ENCODE measurements around the gene C2orf42.
"Not testable (repeated sequence)": the region's sequence is repeated elsewhere in the genome, so short reads cannot be mapped to it uniquely, and the experiment has no call there.

Gene C2orf42

DNA sequence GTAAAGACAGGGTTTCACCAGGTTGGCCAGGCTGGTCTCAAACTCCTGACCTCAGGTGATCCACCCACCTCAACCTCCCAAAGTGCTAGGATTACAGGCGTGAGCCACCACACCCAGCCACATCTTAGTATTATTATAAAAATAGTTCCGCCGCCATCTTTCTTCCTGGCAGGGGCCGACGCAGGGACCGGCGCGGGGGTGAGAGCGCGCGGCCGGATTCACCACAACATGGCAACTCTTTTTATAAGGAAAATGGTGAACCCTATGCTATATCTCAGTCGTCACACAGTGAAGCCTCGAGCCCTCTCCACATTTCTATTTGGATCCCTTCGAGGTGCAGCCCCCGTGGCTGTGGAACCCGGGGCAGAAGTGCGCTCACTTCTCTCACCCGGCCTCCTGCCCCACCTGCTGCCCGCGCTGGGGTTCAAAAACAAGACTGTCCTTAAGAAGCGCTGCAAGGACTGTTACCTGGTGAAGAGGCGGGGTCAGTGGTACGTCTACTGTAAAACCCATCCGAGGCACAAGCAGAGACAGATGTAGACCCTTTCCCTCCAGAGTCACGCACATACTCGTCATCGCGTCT is 88.4 kb downstream of the C2orf42 start:
- not testable (repeated sequence) for DNase-seq

DNA sequence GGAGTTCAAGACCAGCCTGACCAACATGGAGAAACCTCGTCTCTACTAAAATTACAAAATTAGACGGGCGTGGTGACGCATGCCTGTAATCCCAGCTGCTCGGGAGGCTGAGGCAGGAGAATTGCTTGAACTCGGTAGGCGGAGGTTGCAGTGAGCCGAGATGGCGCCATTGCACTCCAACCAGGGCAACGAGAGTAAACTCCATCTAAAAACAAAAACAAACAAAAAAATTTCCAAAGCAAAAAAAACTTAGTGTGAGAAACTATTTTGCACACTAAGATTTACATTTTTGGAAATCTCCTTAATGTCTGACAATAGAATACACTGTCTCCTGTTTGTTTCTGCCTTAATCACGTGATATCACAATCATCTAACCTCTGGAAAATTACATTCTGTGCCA is 89.1 kb downstream of the C2orf42 start:
- DNase-seq, result not testable (repeated sequence)

DNA sequence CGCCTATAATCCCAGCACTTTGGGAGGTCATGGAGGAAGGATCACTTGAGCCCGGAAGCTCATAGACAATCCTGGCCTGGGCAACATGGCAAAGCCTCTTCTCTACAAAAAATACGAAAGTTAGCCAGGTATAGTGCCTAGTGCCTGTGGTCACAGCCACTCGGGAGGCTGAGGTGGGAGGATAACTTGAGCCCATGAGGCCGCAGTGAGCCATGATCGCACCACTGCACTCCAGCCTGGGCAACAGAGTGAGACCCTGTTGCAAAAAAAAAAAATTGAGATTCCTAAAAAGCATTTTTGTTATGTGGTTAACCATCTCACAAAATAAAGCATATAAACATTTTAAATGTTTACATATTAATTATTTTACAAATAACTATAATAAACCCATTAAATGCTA is 89.6 kb downstream of the C2orf42 start:
- no peak for DNase-seq
